ENCODE results near the gene IQGAP2. TPM values are rescaled to one million over a fixed set of nuclear protein-coding genes. Genes with fewer than 3 reads are reported as not detected.

The IQGAP2 gene
- total and polyA plus RNA-seq, 9 of the 15 experiments (the other 6 are each of a cell fraction or from before 2014, with no cell fraction given): 8.7 to 23.2 (median 17.4) TPM

DNA sequence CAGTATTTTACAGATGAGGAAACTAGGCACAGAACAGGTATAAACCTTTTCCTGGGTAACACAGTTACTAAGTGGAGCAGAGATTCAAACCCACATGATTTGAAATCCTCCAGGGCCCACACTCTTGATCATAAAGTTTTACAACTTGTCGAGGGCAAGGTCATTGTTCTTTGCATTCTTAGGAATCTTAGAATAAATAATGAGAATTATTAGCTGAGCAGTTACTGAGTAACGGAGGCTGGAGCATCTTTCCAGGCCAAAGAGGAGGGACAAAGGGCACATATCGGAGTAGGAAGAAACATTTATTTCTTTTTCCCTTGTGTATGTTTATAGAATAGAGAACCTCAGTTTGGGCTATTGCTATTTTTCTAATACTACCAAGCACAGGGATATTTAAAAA is 285.8 kb downstream of the IQGAP2 start:
- Histone ChIP-seq H3K79me2 (ENCODE audit: control insufficient read depth, insufficient read depth, low read length) (no peaks in the 10 kb centered on the region), H3K4me1 (replicated peaks in 1 of 2; ENCODE audit: control insufficient read depth in 2 of 2, insufficient read depth in 2 of 2, low read length in 2 of 2) (peaks cover 0 to 18% of the 10 kb centered on the region in 2 experiments; a peak in 4 of 5 replicates), H3K4me3 (no peak overlapping the region), H4K20me1 (replicated peaks; ENCODE audit: control insufficient read depth, insufficient read depth, low read length) (no peaks in the 10 kb centered on the region), H3K9ac (ENCODE audit: insufficient read depth in 1 of 2, low read depth in 2 of 2, low read length in 2 of 2) (no peak overlapping the region), H3K36me3 (ENCODE audit: control insufficient read depth, insufficient read depth, low read length) (no peaks in the 10 kb centered on the region), H2AFZ (ENCODE audit: low read depth, low read length) (no peak overlapping the region), H3K27ac (ENCODE audit: extremely low read depth, low read depth, low read length) (no peak overlapping the region), H3K4me2 (ENCODE audit: insufficient read depth, low read length) (no peak overlapping the region), H3K9me3 (replicated peaks; ENCODE audit: control insufficient read depth, insufficient read depth, low read depth, low read length) (no peaks in the 10 kb centered on the region), H3K9me1 (ENCODE audit: control insufficient read depth, insufficient read depth, low read length) (no peaks in the 10 kb centered on the region), H3K27me3 (ENCODE audit: control insufficient read depth in 2 of 2, insufficient read depth in 2 of 2, low read length in 2 of 2) (no peaks in the 10 kb centered on the region)
- CTCF ChIA-PET (ENCODE audit: low intra/inter-chr PET ratio): no interaction called here
- intact Hi-C loops (cut with micrococcal nuclease) (no loop called here), in situ Hi-C loops (cut with MboI) (no loop called here)
- no peak for ATAC-seq
- POLR2A ChIA-PET: interaction anchor here (2.6 kb wide), 1 partner anchor 16 kb away, joined by 9 read pairs; no protein-coding TSS in a partner anchor
- DNase-seq (ENCODE audit: extremely low read depth in 1 of 4, low spot score in 3 of 4): no peak
- BruUV-seq (replicated peaks): no TSS peak
- TF ChIP-seq ZNF583 (CRISPR knock-in tag; IDR thresholded peaks at IDR 0.05) (no peak), NCOA1 (IDR thresholded peaks at IDR 0.05; ENCODE audit: low read depth) (no peak), XRCC3 (IDR thresholded peaks at IDR 0.05) (no peak), NCOA4 (IDR thresholded peaks at IDR 0.05; ENCODE audit: partially characterized antibody) (no peak), NR2C2 (CRISPR knock-in tag; IDR thresholded peaks at IDR 0.05) (no peak), NR2C2 (tag; IDR thresholded peaks at IDR 0.05) (no peak), NONO (IDR thresholded peaks at IDR 0.05; ENCODE audit: low read depth in 2 of 2, low read length in 1 of 2) (no peak), MEIS2 (IDR thresholded peaks at IDR 0.05; ENCODE audit: partially characterized antibody) (no peak)
- WGBS (ENCODE audit: insufficient coverage, low coverage, missing lambda C conversion rate): 70% methylated on average over 3 of the region's 3 CpGs
- FAIRE-seq: no peak
